DOHH2 (cell line): ENCODE data around the gene ALG9.

Experiments used
- H3F3A ChIP-seq: fragments of 200-600 bp; sonication (generic), shearing (Covaris generic); 2 replicates; pipeline ENCODE4 v1.6.0; 2016; ENCODE audit warnings: antibody characterized with exemption, mild to moderate bottlenecking; ENCODE audit not compliant: control insufficient read depth, insufficient read depth
- H3K27ac ChIP-seq: fragments of 200-600 bp; sonication (generic); 2 replicates; pipeline ENCODE4 v1.5.1; 2014; ENCODE audit warnings: low read depth, mild to moderate bottlenecking, low read length, moderate library complexity
- H3K27me3 ChIP-seq: fragments of 200-600 bp; sonication (generic); 2 replicates; pipeline ENCODE4 v1.6.1; 2014; ENCODE audit warnings: mild to moderate bottlenecking, low read length, mixed read lengths; ENCODE audit not compliant: control insufficient read depth
- H3K36me3 ChIP-seq: fragments of 200-600 bp; sonication (generic); 2 replicates; pipeline ENCODE4 v1.6.1; 2014; ENCODE audit warnings: mild to moderate bottlenecking, low read length, moderate library complexity, mixed read lengths; ENCODE audit not compliant: control insufficient read depth
- H3K4me1 ChIP-seq: fragments of 200-600 bp; sonication (generic); 2 replicates; pipeline ENCODE4 v1.6.1; 2014; ENCODE audit warnings: mild to moderate bottlenecking, low read length, mixed read lengths; ENCODE audit not compliant: control insufficient read depth
- H3K4me2 ChIP-seq: fragments of 200-600 bp; sonication (generic); 2 replicates; pipeline ENCODE4 v1.6.0; 2014; ENCODE audit warnings: mild to moderate bottlenecking, low read length, moderate library complexity
- H3K4me3 ChIP-seq: fragments of 200-600 bp; sonication (generic); 2 replicates; pipeline ENCODE4 v1.5.1; 2014; ENCODE audit warnings: mild to moderate bottlenecking, low read length, mixed read lengths
- H3K79me2 ChIP-seq: fragments of 200-600 bp; sonication (generic); 2 replicates; pipeline ENCODE4 v1.6.1; 2014; ENCODE audit warnings: mild to moderate bottlenecking, low read length, mixed read lengths; ENCODE audit not compliant: control insufficient read depth
- H3K9me2 ChIP-seq: fragments of 200-600 bp; sonication (generic); replicated peaks from 2 replicates; pipeline ENCODE4 v1.6.1; 2014; ENCODE audit warnings: mild to moderate bottlenecking, low read length, mixed read lengths; ENCODE audit not compliant: control insufficient read depth
- H3K9me3 ChIP-seq: fragments of 200-600 bp; sonication (generic); 2 replicates; pipeline ENCODE4 v1.6.1; 2014; ENCODE audit warnings: antibody characterized with exemption, low read length, mixed read lengths; ENCODE audit not compliant: control insufficient read depth, insufficient read depth
- H4K20me1 ChIP-seq: fragments of 200-600 bp; sonication (generic); 2 replicates; pipeline ENCODE4 v1.6.0; 2014; ENCODE audit warnings: low read depth, mild to moderate bottlenecking, antibody characterized with exemption, low read length, moderate library complexity; ENCODE audit not compliant: control insufficient read depth, insufficient read depth
- EZH2phosphoT487 ChIP-seq: fragments of 200-600 bp; sonication (generic); IDR thresholded peaks from 2 replicates; pipeline ENCODE4 v1.6.1; 2017; ENCODE audit warnings: borderline replicate concordance, mild to moderate bottlenecking, antibody characterized with exemption, low read length, moderate library complexity, mixed read lengths
- TF ChIP-seq, protein P1 (sequence below): fragments of 200-600 bp; sonication (generic); IDR thresholded peaks from one replicate; pipeline ENCODE4 v1.5.1; 2014; ENCODE audit warnings: antibody characterized with exemption, mild to moderate bottlenecking, low read depth, low read length; ENCODE audit not compliant: poor library complexity, severe bottlenecking

The ALG9 gene

DNA sequence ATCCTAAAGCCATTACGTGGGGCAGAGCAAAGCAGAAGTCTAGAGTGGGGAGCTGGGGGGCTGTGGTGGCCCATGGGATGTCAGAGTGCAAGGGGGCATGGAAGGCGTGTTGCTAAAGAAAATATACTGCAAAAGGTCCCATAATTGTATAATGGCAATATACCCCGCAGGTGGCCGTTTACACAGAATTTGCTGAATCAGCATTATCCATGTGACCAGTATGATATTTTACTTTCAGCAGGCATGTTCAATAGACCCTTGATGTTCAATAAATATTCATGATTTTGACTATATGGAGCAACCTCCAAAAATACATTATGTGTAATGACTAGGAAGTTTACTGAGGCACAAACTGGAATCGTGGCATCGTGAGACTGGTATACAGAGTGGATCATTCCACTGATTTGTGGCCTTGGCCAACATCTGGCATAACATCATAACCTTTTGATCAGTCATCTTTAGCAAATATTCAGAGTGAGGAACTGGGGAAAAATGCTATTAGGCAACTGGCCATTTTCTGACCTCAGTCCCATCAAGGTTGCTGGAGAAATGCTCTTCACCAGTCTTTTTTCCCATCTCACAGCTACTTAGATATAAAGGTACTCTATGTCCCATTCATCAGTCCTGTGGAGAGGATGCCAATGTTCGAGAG is 75.9 kb downstream of the ALG9 start:
- Histone ChIP-seq H3F3A (peaks cover 4% of the 10 kb centered on the region; the same call in 1 of the 2 replicates), H3K27me3 (no peaks in the 10 kb centered on the region), H3K4me2 (no peak overlapping the region), H3K4me3 (no peak overlapping the region), H3K9me3 (peaks cover 11% of the 10 kb centered on the region), H3K36me3 (peaks cover 36% of the 10 kb centered on the region), H4K20me1 (no peaks in the 10 kb centered on the region), H3K79me2 (no peaks in the 10 kb centered on the region), H3K9me2 (no peaks in the 10 kb centered on the region), H3K4me1 (peaks cover 18% of the 10 kb centered on the region), H3K27ac (no peak overlapping the region)
- TF ChIP-seq EZH2phosphoT487 = no peak
- TF ChIP-seq, protein P1, sequence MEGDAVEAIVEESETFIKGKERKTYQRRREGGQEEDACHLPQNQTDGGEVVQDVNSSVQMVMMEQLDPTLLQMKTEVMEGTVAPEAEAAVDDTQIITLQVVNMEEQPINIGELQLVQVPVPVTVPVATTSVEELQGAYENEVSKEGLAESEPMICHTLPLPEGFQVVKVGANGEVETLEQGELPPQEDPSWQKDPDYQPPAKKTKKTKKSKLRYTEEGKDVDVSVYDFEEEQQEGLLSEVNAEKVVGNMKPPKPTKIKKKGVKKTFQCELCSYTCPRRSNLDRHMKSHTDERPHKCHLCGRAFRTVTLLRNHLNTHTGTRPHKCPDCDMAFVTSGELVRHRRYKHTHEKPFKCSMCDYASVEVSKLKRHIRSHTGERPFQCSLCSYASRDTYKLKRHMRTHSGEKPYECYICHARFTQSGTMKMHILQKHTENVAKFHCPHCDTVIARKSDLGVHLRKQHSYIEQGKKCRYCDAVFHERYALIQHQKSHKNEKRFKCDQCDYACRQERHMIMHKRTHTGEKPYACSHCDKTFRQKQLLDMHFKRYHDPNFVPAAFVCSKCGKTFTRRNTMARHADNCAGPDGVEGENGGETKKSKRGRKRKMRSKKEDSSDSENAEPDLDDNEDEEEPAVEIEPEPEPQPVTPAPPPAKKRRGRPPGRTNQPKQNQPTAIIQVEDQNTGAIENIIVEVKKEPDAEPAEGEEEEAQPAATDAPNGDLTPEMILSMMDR = no peak

DNA sequence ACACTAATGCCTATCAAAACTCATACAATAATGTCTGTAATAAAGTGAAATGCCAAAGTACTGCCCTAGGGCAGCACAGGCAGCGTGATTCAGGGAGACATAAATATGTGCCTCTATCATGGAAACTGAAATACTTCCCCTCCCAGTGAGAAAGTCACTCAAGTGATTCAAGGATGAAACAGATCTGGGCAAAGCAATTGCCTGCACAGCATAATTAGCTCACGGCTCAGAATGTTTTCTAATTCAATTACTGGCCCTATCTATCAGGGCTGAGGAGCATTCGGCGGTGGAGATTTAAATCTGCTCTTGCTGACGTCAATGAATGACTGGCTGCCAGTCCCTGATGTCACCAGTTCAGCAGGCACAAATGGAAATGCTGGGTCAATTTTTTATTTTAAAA is 77.5 kb downstream of the ALG9 start:
- Histone ChIP-seq H3K4me3 (no peak overlapping the region), H3K9me3 (peaks cover 10% of the 10 kb centered on the region), H3K4me2 (no peak overlapping the region), H3K4me1 (peaks cover 18% of the 10 kb centered on the region), H4K20me1 (no peaks in the 10 kb centered on the region), H3F3A (peaks cover 4% of the 10 kb centered on the region; the same call in 1 of the 2 replicates), H3K79me2 (no peaks in the 10 kb centered on the region), H3K27me3 (no peaks in the 10 kb centered on the region), H3K9me2 (no peaks in the 10 kb centered on the region), H3K36me3 (peaks cover 30% of the 10 kb centered on the region), H3K27ac (no peak overlapping the region)
- no peak for TF ChIP-seq EZH2phosphoT487
- TF ChIP-seq, protein P1 = no peak

DNA sequence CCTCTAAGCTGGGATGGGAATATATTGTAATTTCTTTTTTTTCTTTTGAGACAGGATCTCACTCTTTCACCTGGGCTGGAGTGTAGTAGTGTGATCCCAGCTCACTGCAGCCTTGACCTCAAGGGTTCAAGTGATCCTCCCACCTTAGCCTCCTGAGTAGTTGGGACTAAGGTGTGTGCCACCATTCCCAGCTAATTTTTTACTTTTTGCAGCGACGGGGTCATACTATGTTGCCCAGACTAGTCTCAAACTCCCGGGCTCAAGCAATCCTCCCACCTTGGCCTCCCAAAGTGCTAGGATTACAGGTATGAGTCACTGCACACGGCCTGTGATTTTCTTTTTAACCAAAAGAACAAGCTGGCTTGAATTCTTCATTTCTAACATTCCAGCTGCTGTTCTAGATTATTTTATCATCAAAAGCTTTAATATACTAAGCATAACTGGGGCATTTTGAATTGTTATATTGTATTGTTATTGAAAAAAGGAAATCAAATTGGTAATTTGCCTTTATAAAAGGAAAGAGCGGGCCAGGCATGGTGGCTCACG is 78.4 kb downstream of the ALG9 start:
- Histone ChIP-seq H3K4me1 (peaks cover 22% of the 10 kb centered on the region), H3K4me3 (no peak overlapping the region), H3K36me3 (peaks cover 25% of the 10 kb centered on the region), H3K79me2 (no peaks in the 10 kb centered on the region), H4K20me1 (no peaks in the 10 kb centered on the region), H3K9me3 (peaks cover 7% of the 10 kb centered on the region), H3K9me2 (no peaks in the 10 kb centered on the region), H3F3A (peaks cover 4% of the 10 kb centered on the region; the same call in 1 of the 2 replicates), H3K27ac (no peak overlapping the region), H3K4me2 (no peak overlapping the region), H3K27me3 (no peaks in the 10 kb centered on the region)
- no peak for TF ChIP-seq EZH2phosphoT487

DNA sequence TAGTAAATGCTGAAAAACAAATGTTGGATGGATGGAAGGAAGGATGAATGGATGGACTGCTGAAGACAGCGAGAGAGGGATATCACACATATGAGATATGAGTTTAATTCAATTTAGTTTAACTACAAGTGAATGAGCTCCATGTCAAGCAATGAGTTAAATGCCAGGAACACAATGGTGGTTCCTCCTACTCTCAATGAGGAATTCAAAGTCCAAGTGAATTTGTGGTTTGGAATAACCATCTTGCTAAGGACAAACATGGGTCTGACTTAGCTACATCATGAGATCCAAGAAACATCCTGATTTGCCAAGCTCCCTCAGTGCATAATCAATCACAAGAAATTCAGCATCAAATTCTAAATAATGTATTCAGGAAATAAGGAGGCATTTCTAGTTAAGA is 79.1 kb downstream of the ALG9 start:
- Histone ChIP-seq H3K4me2 (no peak overlapping the region), H3F3A (peaks cover 1% of the 10 kb centered on the region; the same call in 1 of the 2 replicates), H3K4me1 (peaks cover 17% of the 10 kb centered on the region), H3K79me2 (no peaks in the 10 kb centered on the region), H3K27me3 (no peaks in the 10 kb centered on the region), H3K36me3 (peaks cover 20% of the 10 kb centered on the region), H4K20me1 (no peaks in the 10 kb centered on the region), H3K27ac (no peak overlapping the region), H3K9me3 (peaks cover 2% of the 10 kb centered on the region), H3K9me2 (no peaks in the 10 kb centered on the region), H3K4me3 (no peak overlapping the region)
- TF ChIP-seq EZH2phosphoT487 = no peak
- TF ChIP-seq, protein P1 = no peak
